MV-4-11 (cell line): ENCODE measurements around the gene BRD3.

Source experiments
- DNase-seq: peaks from one replicate; lab custom pipeline; 2025; lab: John Stamatoyannopoulos, UW

Gene BRD3

DNA sequence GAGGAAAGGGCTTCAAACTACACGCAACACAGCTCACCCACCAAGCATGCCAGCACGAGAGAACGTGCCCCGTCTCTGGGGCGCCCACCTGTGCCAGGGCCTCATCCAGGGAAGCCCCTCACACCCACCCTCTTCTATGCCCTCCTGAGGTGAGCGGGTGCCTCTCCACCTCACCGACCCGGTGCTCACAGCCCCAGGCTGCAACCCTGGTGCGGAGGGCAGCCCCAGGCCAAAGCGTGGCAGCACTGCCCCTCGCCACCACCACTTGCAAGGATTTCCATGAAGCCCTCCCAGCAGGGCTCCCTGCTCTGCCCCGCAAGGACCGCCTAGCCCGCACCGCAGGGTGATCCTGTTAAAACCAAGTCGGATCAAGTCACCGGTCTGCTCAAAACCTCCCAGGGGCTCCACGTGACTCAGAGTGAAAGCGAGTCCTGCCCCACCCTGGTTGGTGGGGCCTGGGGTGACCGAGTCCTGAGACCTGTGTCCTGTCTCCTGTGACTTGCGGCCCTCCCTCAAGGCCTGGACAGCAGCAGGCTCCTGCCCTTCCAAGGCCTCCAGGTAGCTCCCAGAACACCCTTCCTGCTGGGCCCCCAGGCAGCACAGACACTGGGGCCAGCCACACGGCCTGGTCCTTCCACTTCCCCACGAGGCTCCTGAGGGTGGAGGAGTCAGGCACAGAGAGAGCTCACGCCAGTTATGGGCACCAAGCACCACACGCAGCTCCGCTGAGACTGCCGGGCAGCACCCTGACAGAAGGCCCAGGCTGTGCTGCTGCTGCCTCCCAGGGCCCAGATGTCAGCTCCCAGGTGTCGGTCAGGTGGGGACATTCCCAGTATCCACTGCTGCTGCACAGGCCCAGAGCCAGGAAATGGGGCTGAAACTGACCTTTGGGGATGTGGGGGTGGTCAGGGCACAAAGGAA is 12.7 kb downstream of the BRD3 start:
- DNase-seq = no peak

DNA sequence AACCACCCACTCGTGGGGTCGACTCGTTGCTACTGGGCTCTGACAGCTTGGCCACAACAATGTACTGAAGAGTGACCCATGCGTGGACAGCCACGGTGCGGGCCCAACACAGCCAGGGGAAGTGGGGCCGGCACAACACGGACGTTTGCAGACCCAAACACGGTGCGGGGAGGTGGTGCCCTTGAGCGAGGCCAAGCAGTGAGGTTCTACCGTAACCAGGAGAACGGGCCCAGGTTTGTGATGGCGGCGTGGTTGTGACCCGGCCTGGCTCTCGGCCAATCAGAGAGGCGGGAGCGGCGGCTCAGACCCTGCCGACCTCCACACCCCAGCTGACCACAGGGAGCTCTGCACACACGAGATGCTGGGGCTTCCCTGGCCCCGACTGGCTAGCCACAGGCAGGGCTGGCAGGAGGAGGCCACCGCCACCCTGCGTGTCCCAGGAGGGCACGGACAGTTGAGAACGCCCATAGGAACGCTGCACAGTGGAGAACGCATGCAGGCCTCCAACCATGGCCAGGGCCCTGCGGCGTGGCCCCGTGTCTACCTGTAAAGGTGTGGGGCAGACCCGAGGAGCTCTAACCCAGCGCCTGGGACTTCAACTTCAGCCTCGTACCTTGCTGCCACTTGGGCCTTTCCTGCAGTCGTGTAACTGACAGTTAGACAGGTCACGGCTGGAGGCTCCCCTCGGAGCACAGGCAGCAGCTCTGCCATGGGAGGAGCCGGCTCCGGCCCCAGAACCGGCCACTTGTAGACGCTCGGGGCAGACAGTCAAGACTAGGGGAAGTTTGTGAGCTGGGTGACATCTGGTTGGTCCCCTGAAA is 13.7 kb downstream of the BRD3 start:
- no peak for DNase-seq

DNA sequence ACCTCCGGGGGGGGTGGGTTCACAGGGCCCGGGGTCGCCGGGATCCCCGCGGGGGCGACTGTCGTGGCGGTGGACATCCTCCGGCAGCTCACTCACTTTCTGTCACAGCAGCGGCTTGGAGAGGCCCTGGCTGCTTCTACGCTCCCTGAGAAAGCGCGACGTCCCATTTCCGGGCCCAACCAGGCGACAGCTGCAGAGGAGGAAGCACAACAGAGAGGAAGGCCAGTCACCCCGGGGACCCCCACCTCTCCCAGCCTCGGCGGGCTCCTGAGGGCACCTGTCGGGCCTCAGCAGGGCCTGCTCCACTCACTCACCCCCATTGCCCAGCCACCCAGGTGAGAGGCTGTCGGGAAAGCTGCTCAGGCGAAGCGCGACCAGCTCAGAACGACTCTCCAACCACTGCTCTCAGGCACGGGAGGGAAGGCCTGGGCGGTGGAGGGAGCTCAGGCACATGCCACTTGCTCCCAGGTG is 14.4 kb downstream of the BRD3 start:
- no peak for DNase-seq

DNA sequence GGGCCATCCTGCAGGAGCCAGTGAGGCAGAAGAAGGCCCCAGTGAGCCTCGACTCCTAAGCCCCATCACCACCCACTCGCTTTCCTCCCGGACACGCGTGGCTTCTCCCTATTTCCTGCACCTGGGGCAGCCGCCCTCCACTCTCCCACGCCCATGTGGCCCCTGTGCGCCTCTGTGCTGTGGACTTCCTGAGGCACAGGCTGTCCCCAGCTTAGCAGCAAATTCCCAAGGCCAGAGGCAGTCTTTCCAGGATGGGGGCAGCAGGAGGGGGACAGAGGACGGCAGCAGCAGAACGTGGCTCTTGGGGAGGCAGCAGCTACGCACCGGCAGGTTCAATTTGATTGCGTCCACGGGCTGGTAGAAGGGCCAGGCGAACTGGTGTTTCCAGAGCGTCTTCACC is 14.9 kb downstream of the BRD3 start:
- DNase-seq = no peak

DNA sequence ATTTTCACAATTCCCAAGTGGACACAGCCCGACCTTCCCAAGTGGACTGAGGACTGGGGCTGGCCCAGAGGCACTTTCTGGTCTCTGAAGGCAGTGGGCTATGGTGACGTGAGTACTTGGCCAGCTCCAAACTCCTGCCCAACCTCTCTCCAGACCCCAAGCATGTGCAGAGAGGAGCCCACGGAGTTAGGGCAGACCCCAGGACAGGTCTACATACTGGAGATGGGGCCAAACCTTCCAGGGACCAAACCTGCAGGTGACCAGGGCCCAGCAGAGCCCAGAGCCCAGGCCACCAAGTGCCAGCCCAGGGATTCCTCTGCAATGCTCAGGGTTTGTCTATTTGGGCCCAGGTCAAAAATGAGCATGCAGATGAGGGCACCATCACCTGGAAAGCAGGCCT is 15.3 kb downstream of the BRD3 start:
- DNase-seq = no peak

DNA sequence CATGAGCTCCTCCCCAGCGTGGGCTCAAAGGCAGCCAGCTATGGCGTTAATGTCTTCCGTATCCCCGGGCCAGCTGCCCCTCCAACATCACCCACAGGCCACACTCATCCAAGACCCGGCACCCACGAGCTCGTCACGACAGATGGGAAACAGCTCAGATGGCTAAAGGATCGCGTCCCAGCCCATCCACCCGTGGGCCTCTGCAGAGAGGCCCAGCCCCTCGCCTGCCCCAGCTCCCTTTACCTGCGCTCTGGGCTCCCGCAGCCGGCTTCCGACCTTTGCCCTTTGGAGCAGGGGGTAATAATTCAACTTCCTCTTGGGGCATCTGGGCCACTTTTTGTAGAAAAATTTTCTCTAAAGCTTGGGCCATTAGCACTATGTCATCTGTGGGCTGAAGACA is 16.5 kb downstream of the BRD3 start:
- no peak for DNase-seq

DNA sequence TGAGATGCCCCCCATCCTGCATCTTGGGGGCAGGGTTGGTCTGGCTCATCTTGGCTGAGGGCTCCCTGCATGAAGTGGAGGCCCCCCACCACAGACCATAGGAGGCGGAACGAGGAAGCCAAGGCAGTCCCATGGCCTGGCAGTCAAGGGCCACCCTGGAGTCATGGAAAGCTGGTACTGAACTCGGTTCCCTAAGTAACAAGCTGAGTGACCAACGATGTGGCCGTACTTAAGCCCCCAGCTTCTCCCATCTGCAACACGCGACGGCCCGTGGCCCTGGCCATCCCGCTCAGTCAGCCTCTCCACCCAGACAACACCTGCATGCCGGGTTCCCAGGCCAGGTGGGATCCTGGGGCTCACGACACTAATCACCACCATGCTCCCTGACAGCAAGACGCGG is 17.1 kb downstream of the BRD3 start:
- DNase-seq = no peak

DNA sequence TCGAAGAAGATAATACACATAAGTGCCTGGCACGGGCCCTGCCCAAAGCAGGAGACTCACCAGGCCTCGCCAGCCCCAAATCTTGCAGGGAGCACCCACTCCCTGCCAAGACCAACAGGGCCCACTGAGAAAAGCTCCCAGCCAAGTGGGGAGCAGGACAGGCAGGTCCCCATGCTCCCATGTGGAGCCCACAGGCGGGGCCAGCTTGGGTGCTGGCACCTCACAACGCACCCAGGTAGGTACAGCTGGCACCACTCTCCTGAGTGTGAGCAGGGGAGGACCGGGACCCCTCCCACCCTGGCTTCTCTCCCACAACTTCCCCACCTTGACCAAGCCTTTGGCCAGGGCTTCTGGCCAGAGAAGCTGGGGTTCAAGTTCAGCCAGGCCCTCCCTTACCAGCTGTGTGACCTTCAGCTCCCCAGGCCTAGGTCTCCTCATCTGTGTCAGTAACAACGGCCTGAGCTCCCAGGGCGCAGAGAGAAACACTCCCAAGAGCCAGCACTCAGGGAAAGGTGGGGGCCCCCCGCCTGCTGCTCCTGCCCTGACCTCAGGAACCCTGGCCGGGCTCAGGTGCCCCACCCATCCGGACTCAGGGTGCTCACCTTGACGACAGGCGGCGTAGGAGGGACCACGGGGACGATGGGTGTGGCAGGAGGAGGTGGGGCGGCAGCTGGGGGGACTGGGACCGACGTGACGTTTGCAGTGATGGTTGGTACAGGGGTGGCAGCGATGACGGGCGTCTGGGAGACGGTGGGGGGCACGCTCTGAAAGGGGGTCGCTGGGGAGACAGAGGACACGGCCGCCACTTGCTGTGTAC is 17.8 kb downstream of the BRD3 start:
- DNase-seq = no peak

DNA sequence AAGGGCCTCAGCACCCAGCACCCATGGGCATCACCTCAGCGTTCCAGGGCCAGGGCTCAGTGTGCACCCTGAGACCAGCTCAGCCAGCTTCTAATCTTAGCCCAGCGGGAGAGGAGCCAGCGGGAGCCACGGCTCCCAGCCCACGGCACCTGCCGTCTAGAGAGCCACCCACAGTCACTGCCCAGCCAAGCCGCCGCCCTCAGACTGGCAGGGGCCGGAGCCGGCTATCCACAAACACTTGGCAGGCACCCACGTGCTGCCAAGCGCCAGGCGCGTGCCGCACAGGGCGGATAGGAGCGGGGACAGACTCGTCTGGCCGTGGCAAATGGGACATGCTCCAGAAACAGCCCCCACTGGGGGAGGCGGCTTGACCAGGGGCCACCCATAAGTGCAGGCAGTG is 18.6 kb downstream of the BRD3 start:
- DNase-seq = no peak

DNA sequence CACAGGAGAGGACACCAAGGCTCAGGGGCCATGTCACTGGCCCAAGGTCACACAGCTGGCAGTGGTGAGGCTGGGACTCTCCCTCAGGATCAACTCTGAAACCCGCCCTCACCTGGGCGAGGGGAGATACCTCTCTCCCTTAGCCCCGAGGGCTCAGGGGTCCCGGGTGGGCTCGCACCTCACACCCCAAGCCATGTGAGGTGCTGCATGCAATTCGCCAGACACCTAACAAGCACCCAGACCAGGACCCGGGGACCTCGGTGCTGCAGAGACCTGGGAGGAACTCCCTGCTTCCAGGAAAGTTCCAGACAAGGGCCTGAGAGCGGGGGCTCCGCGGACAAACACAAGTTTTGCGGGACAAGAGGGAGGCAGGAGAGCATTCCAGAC is 19.3 kb downstream of the BRD3 start:
- DNase-seq = no peak

DNA sequence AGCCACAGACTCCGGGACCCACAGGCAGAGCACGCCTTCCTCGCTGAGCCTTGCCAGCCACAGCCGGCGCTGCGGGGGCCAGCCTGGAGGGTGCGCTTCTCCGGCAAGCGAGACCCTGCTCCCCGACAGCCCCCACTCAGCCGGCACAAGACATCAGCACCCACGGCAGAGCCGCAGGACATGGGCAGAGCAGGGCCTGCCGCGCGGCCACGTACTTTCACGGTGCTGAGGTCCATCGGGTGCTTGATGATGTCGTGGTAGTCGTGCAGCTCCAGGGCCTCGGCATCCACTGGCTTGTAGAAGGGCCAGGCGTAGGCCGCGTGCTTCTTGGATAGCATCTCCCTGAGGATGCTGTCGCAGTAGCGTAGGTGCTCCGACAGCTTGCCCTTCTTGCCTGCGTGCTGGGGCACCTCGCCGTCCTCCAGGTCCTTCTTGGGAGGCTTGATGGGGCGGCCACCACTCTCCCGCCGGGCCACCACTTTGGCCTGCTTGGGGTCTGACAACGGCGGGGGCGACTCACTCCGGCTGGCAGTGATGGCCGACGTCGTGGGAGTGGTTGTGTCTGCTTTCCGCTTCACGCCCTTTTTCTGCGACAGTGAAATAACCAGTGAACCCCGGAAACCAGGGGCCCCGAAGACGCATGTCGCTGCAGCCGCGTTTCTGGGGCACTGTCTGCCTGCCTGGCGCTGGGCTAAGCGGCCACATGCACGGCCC is 19.8 kb downstream of the BRD3 start:
- no peak for DNase-seq

DNA sequence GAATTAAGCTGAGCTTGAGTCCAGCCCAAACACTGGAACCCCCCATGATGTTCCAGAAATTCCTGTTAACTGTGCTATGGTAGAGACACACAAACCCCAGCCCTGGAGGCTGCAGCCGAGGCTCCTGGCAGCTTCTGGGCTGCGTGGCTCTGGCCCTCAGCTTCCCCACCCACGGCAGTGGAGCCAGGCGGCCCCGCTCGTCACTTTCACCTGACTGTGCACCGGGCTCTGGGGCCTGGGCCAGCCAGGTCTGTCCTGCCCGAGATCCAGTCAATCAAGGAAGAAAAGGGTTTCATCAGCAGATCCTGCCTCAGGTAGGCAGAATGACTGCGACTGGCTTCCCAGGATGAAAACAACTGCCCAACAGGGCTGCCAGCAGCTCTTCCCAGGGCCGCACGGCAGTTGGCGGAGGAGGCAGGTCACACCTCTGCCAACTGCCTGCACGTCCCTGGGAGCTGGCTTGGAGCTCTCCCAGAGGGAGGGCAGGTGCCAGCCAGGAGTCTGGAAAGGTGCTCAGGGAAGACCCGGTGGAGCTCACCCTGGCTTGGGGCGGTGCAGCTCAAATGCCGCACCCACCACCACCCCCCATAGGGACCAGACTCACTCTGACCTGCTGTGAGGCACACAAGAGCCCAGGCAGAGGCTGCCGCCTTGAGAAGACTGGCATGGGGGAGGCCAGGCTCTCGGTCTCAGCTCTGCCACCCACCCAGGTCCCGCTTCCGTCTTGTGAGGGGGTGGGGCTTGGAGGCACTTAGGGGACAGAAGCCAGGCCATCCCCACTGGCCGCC is 20.7 kb downstream of the BRD3 start:
- no peak for DNase-seq

DNA sequence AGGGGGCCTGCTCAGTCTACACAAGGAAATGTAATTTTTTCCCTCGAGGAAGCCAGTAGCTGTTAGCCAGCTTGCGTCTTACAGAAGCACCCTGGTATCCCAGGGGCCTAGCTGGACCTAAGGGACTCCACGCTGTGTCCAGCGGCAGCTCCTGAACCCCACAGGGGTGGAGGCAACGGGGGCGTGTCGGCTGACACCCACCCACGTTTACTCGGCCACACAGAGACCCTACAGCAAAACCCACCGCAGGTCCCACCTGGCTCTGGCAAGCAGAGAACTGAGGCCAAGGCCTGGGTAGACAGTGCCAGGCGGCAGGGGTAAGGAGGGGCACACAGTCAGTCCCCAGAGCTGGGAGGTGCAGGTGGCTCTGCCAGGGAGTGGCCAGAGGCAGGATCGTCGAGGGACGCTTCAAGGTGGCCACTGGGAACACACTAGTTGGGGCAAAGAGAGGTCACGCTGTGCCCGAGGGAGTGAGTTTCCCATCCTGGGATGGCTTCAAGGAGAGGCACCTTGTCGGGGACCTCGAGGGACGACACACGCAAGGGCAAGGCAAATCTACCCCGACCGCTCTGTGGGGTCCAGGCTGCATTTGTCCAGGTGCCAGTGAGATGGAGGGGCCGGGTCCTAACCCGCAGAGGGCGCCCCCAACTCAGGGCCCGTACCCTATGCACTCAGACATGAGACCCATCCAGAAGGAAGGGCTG is 21.8 kb downstream of the BRD3 start:
- DNase-seq = no peak

DNA sequence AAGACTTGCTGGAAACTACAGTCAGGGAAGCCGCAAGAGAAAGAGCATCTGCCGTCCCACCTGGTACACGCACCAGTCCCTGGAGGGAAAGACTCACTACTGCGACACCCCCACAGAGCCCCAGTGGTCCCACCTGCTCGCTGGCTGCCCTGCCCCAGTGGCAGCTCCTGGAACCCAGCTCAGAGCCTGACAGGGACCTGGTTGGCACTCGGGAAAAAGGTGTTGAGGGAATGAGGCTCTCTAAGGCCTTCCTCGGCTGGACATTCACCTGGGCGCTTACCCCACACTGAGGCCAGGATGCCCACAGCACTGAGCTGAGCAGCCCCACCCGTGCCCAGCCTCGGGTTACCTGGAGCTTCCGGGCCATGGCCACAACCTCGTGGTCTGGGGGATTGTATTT is 22.9 kb downstream of the BRD3 start:
- DNase-seq = no peak

DNA sequence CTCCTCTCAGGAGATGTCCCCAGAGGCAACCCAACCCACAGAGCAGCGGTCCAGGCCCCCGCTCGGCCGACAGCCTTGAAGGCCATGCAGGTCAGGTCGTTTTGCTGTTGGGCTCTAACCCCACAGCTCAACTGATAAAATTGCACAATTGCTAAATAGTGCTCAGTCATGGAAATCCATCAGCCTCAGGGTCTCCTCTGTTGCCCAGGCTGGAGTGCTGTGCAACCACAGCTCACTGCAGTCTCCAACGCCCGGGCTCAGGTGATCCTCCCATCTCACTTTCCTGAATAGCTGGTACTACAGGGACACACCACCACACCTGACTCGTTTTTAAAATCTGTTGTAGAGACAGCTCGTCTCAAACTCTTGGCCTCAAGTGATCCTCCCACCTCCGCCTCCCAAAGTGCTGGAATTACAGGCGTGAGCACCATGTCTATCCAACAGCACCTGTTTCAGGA is 24.3 kb downstream of the BRD3 start:
- no peak for DNase-seq

DNA sequence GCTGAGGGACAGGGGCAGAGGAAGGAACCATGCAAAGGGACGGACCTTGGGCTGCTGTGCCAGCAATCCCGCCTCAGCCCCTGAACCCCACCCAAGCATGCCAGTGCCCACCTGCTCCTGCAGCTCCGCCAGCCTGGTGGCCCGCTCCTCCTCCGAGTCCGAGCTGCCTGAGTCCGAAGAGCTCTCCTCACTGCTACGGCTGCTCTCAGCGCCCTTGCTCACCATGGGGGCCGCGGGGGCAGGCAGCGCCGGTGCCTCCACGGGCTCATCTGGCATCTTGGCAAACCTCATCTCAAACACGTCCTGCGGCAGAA is 26.2 kb downstream of the BRD3 start:
- no peak for DNase-seq

DNA sequence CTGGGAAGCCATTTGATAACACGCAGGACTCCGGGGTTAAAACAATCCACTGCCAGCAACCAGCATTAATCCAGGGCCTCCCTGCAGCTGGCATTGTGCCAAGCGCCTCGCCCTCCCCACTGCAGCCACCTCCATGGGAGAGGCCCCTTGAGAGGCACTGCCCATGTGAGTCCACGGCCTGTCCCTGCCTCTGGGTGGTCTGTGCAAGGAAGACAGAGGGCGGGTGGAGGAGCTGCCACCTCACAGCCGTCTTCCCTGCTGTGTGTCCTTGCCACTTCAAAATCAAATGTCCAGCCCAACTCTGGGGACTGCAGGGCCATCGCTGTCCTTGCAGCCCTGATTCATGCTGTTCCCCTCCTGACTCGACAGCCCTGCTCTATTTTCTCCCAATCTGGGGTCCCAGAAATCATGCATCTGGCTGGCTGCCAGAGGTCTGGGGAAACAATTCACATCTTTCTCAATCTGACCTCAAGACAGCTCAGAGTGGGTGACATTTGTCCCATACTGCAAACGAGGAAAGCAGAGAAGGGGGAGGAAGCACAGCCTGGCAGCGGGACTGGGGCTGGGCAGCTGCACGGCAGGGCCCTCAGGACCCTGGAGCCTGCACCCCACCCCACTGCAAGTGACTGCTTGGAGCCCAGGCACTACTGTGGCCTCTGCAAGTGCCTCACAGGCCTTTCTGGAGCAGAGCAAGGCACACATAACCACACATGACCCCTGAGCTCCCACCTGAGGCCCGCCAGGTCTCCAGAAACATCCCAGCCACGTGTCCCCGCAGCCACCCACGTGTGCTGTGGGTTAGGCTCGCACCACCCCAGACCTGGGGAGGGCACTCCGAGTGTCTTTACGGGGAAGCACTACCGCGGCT is 26.8 kb downstream of the BRD3 start:
- no peak for DNase-seq

DNA sequence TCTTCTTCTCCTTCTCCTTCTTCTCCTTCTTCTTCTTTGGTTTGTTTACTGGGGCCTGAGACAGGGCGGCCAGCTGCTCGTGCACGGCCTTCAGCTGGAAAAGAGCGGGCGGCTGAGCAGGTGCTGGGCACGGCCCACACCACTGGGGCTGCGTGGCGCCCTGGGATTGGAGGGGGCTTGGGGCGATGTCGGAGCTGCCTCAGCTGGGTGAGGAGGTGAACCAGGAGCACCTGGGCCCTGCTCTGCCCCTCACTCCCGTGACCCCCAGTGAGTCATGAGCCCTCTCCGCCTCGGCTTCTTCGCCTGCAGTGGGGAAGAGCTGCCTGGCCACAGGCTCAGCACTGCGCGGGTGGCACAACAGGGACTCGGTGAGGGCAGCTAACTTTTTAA is 27.7 kb downstream of the BRD3 start:
- DNase-seq = no peak
